Heart left ventricle (tissue), 16 donors: ENCODE measurements around the gene CARHSP1. TPM values are rescaled to one million over a fixed set of nuclear protein-coding genes. Genes with fewer than 3 reads are reported as not detected.

Source experiments
- ATAC-seq, 4 donors: fragments of 200-7000 bp; cut with Tn5 transposase; one replicate each; pipeline ENCODE4 v1.9.1; 2020 to 2022; ENCODE audit warnings: moderate library complexity in 4 of 4, mild to moderate bottlenecking in 3 of 4, moderate number of reproducible peaks in 1 of 4
- DNase-seq, 5 donors: peaks; one replicate each; pipeline ENCODE4 v3.0.0-alpha.2; 2020
- H3K27ac ChIP-seq, 12 donors: fragments of 200-600 bp; sonication (generic) in 4 of 12; one replicate each; pipeline versions ENCODE4 v1.5.0 to v1.8.0; 2016 to 2022; ENCODE audit warnings: mild to moderate bottlenecking in 2 of 12
- H3K27me3 ChIP-seq, 9 donors: fragments of 200-600 bp; sonication (generic) in 2 of 9; one replicate each; pipeline versions ENCODE4 v1.5.1 to v1.8.0; 2016 to 2022; ENCODE audit warnings: mild to moderate bottlenecking in 3 of 9
- H3K36me3 ChIP-seq, 9 donors: fragments of 200-600 bp; sonication (generic) in 2 of 9; one replicate each; pipeline versions ENCODE4 v1.5.0 to v1.8.0; 2018 to 2022; ENCODE audit warnings: mild to moderate bottlenecking in 2 of 9
- H3K4me1 ChIP-seq, 12 donors: fragments of 200-600 bp; sonication (generic) in 4 of 12; one replicate each; pipeline versions ENCODE4 v1.5.0 to v1.8.0; 2016 to 2022; ENCODE audit warnings: mild to moderate bottlenecking in 3 of 12
- H3K4me3 ChIP-seq, 12 donors: fragments of 200-600 bp; sonication (generic) in 4 of 12; one replicate each; pipeline versions ENCODE4 v1.5.0 to v1.8.0; 2017 to 2022; ENCODE audit warnings: mild to moderate bottlenecking in 9 of 12, moderate library complexity in 4 of 12
- H3K9me3 ChIP-seq, 12 donors: fragments of 200-600 bp; sonication (generic) in 4 of 12; one replicate each; pipeline versions ENCODE4 v1.5.0 to v1.8.0; 2016 to 2022; ENCODE audit warnings: mild to moderate bottlenecking in 1 of 12
- POLR2A ChIP-seq, 2 donors: fragments of 450-650 bp; IDR thresholded peaks; one replicate each; pipeline ENCODE4 v1.6.1; 2017; ENCODE audit warnings: antibody characterized with exemption in 2 of 2, mild to moderate bottlenecking in 2 of 2, moderate library complexity in 2 of 2
- WGBS, 4 donors: extraction: QIAGEN DNeasy Blood & Tissue Kit in 2 of 4; methylation state at CpG; one replicate each; pipeline versions ENCODE4 v1.1.5 to v1.1.7; 2013 to 2018; 5-methylcytosine and 5-hydroxymethylcytosine counted together
- intact Hi-C, 10 donors: fragments of 100-400 bp; cut with DNase I; formaldehyde crosslinking; loops; one replicate each; pipeline versions ENCODE4 v1.11.1 to v1.14.2; 2022
- polyA plus RNA-seq, 2 donors: library from polyadenylated mRNA; stranded (reverse); fragments of 200-250 nt; gene quantifications; one replicate each; pipeline ENCODE4 v1.2.3, GENCODE V29; 2013
- total RNA-seq, 9 donors: library from RNA; depleted of rRNA in 2 of 9; stranded (reverse); fragments of >200 nt in 2 of 9; fragmentation: NEBNext Ultra II Directional in 3 of 9; extraction: Animal tissue kit (Norgen Biotek cat#: 25700) in 3 of 9; gene quantifications; one replicate each; pipeline versions ENCODE4 v1.1.0 to v1.2.4, GENCODE V29; 2016 to 2023
- TF ChIP-seq, protein P1 (sequence below), 12 donors: fragments of 200-600 bp; sonication (generic) in 4 of 12; IDR thresholded peaks; one replicate each; pipeline versions ENCODE4 v1.5.0 to v1.8.0; 2018 to 2022; ENCODE audit warnings: antibody characterized with exemption in 12 of 12, mild to moderate bottlenecking in 5 of 12
- donor health status: ischemic (EF 13 %, LVEDD 7.1; RV severe dilation, severe dysfunction).
- donor health status: healthy with polysubstance abuse.
- donor health status: DM: no; HTN: yes; CAD: no.
- donor health status: DM: no; HTN: no; CAD: no.
- donor health status: ischemic (EF 25% LVEDD 6.9; RV normal size, moderate dysfunction).
- donor health status: ischemic (EF 25% LVEDD 5.7; RV mildly dilated, moderate dysfunction).
- donor health status: healthy.
- donor health status: DM: yes; HTN: yes; CAD: no.
- donor health status: ischemic (EF 35%, LVEDD 5.7; RV mildly dilated, moderate dysfunction).
- donor health status: nonischemic (EF 11% LVEDD 7.7; RV severe dilation, severe dysfunction).
- donor health status: DM: yes; HTN: yes; CAD: no.
- donor health status: PGD.
- donor health status: ischemic (EF 29% LVEDD 5.4; RV normal size, mild dysfunction).
- donor health status: nonischemic (EF 23%, LVEDD 6.1; RV moderate dilation, normal function).

The CARHSP1 gene
- total and polyA plus RNA-seq, 11 donors, result 20.0 to 62.4 (median 33.4) TPM

DNA sequence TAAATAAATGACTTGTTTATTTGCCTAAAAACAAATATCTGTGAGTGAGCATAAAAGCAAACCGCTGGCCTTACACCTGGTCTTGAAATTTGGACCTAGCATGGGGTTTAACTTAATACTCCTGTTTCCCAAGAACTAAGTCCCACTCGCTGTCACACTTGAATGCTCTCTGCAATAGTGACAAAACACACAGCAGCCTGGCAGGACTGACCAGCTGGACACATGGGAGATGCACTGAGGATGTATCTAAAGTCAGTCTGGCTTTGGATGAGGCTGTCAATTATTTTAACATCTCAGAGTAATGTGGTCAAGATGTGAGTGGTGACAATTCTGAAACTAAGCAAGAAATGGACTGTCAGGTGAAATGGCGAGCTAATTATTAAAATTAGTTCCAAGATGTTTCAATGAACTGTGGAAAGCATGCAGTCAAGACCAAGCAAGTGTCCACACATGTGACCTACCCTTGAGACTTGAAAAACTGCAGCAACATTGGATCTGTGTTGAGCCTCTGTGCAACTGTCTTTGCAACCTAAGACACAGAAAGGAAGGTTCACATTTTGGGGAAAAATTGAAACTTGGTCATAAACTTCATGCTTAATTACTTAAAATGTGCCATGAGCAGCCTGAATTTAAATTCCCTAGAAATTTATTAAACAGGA, 30.0 kb upstream of the CARHSP1 start:
- intact Hi-C loops, result loop anchor here in 1 of 10 donors (1.0 kb wide), 1 partner anchor 20 kb away; no protein-coding TSS in a partner anchor
- Histone ChIP-seq H3K4me1 (peaks cover 0 to 4% (median 0%) of the 10 kb centered on the region in 12 donors), H3K36me3 (peaks cover 8 to 100% (median 100%) of the 10 kb centered on the region in 9 donors), H3K27ac (no peak overlapping the region), H3K27me3 (no peaks in the 10 kb centered on the region), H3K4me3 (no peak overlapping the region), H3K9me3 (no peaks in the 10 kb centered on the region)
- TF ChIP-seq POLR2A (IDR thresholded peaks at IDR 0.05), result no peak
- TF ChIP-seq, protein P1, sequence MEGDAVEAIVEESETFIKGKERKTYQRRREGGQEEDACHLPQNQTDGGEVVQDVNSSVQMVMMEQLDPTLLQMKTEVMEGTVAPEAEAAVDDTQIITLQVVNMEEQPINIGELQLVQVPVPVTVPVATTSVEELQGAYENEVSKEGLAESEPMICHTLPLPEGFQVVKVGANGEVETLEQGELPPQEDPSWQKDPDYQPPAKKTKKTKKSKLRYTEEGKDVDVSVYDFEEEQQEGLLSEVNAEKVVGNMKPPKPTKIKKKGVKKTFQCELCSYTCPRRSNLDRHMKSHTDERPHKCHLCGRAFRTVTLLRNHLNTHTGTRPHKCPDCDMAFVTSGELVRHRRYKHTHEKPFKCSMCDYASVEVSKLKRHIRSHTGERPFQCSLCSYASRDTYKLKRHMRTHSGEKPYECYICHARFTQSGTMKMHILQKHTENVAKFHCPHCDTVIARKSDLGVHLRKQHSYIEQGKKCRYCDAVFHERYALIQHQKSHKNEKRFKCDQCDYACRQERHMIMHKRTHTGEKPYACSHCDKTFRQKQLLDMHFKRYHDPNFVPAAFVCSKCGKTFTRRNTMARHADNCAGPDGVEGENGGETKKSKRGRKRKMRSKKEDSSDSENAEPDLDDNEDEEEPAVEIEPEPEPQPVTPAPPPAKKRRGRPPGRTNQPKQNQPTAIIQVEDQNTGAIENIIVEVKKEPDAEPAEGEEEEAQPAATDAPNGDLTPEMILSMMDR (IDR thresholded peaks at IDR 0.05), result no peak
- DNase-seq, result no peak
- no peak for ATAC-seq
- 90 to 98% (median 95%) methylated on average over 3 of the region's 3 CpGs for WGBS, 4 donors

DNA sequence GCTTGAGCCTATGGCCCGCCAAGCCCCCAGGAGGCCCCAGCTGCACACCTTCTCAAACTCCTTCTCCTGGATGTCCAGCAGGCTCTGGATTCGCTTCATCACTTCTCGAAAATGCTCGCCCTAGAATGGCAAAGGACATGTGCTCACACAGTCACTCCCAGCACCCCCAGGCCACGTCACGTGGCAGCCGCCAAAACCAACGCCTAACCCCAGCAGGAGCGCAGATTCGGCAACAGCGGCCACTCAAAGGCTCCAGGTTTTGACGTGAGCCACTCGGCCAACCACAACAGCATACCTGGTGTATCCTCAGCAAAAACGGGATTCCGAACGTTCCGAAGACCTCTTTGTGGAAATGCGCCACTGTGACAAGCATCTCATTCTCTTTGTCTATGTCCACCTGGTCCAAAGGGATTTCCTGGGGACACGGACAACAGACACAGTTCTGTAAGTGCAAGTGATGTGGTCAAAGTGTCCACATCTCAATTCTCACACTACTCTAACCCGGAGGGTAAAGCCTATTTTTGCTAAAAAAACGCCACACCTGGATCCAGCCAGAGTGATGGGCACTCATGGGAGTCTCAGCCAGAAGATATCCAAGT, 26.0 kb upstream of the CARHSP1 start:
- Histone ChIP-seq H3K4me1 (peaks cover 0 to 9% (median 1%) of the 10 kb centered on the region in 12 donors), H3K27ac (no peak overlapping the region), H3K9me3 (no peaks in the 10 kb centered on the region), H3K27me3 (no peaks in the 10 kb centered on the region), H3K36me3 (peaks cover 5 to 100% (median 94%) of the 10 kb centered on the region in 9 donors), H3K4me3 (no peak overlapping the region)
- intact Hi-C loops, result no loop called here
- TF ChIP-seq POLR2A (IDR thresholded peaks at IDR 0.05), result no peak
- TF ChIP-seq, protein P1 (IDR thresholded peaks at IDR 0.05), result no peak
- no peak for DNase-seq
- no peak for ATAC-seq
- WGBS, 4 donors, result 93 to 95% (median 95%) methylated on average over 13 to 21 of the region's 21 CpGs

DNA sequence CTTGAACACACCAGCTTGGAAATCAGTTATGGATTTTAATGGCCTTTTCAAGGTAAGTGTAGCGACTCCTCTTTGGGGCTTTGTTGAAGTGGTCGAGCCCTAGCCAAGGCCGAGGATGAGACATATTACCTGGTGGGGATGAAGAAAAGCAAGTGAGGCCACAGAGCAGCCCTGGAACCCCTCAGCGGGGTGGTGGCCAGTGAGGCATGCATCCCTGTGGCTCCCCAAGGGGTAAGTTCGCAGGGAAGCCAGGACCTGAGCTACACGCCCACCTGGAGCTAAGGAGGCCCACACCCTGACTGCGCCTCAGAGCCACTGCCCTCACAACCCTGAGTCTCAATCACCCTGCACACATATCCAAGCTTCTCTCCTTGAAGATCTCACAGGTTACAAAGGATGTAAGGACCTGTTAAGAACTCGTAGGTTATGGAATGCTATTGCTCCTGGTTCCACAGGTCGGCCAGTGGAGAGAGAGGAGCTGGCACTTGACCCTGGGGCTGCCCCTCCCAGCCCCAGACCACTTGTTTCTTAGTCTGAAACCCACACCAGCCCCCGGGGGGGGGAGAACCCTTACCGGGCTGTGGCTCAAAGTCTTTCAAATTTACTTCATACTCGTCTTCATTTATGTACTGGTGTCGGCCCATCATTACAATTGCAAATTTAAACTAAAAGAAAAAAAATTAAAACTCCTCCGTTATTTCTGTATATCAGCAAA, 25.3 kb upstream of the CARHSP1 start:
- Histone ChIP-seq H3K27me3 (no peaks in the 10 kb centered on the region), H3K4me3 (no peak overlapping the region), H3K9me3 (no peaks in the 10 kb centered on the region), H3K27ac (no peak overlapping the region), H3K36me3 (peaks cover 5 to 99% (median 93%) of the 10 kb centered on the region in 9 donors), H3K4me1 (peaks cover 0 to 9% (median 1%) of the 10 kb centered on the region in 12 donors)
- DNase-seq, result no peak
- TF ChIP-seq, protein P1 (IDR thresholded peaks at IDR 0.05), result no peak
- TF ChIP-seq POLR2A (IDR thresholded peaks at IDR 0.05), result no peak
- intact Hi-C loops, result no loop called here
- 87 to 92% (median 88%) methylated on average over 11 to 14 of the region's 14 CpGs for WGBS, 4 donors
- no peak for ATAC-seq

DNA sequence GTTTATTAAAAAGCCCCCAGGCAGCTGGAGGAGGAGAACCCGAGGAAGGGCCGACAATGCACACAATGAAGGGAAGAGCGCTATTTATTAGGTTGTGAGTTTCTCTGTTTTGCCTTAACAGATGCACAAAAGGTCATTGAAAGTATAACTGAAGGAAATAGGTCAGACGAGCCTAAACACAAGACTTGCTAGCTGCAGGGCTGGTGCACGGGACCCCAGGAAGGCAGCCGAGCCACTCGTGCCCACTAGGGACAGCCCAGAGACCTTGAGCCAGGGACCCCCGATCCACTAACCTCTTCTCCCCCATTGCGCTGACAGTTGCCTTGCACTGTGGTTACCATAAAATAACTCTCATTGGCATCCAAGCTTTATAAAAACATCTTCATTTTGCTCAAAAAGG, 24.6 kb upstream of the CARHSP1 start:
- Histone ChIP-seq H3K4me3 (no peak overlapping the region), H3K4me1 (peaks cover 0 to 9% (median 2%) of the 10 kb centered on the region in 12 donors), H3K27ac (no peak overlapping the region), H3K27me3 (no peaks in the 10 kb centered on the region), H3K36me3 (peaks cover 5 to 92% (median 85%) of the 10 kb centered on the region in 9 donors), H3K9me3 (no peaks in the 10 kb centered on the region)
- intact Hi-C loops, result no loop called here
- DNase-seq (no peak), ATAC-seq (no peak)
- WGBS, 4 donors, result 72 to 81% (median 77%) methylated on average over 9 of the region's 9 CpGs
- TF ChIP-seq, protein P1 (IDR thresholded peaks at IDR 0.05), result no peak
- no peak for TF ChIP-seq POLR2A (IDR thresholded peaks at IDR 0.05)
